HepG2 (cell line): ENCODE measurements around the gene NHLRC3. TPM values are rescaled to one million over a fixed set of nuclear protein-coding genes. Genes with fewer than 3 reads are reported as not detected.

Experiments
- ATAC-seq: fragments of 200-7000 bp; cut with Tn5 transposase; 3 replicates; pipeline ENCODE4 v1.9.1; 2020; ENCODE audit warnings: mild to moderate bottlenecking, moderate library complexity
- BruUV-seq: library from RNA; stranded (reverse); fragments of 400-500 nt; replicated peaks from 2 replicates; lab custom pipeline; 2021; lab: Mats Ljungman, UMichigan
- CTCF ChIA-PET: fragments of 300-600 bp; formaldehyde crosslinking; extraction: SDS; loops from one replicate; lab custom pipeline; 2021; ENCODE audit warnings: low total read pairs, inconsistent platforms, low intra/inter-chr PET ratio; lab: Yijun Ruan, JAX
- POLR2A ChIA-PET: fragments of 350-600 bp; sonication (Branson Sonifier 250); formaldehyde crosslinking; loops from one replicate; lab custom pipeline; 2020; ENCODE audit warnings: antibody characterized with exemption, inconsistent platforms; lab: Yijun Ruan, JAX
- DNase-seq: peaks from one replicate; pipeline ENCODE4 v3.0.0-alpha.2; 2015; ENCODE audit warnings: low spot score
- FAIRE-seq: peaks from 3 replicates; lab custom pipeline; 2011; peaks lifted over from hg19 to GRCh38; lab: Jason Lieb, UNC
- H2AFZ ChIP-seq: one replicate; pipeline ENCODE4 v1.6.1; 2011; ENCODE audit warnings: low read length, inconsistent platforms
- H3K27ac ChIP-seq: fragments of 300-600 bp; 3 replicates; pipeline ENCODE4 v1.8.0; 2011; ENCODE audit warnings: mixed run types, mild to moderate bottlenecking, mixed read lengths, low read length, inconsistent platforms; ENCODE audit not compliant: insufficient read depth; ENCODE audit errors: extremely low read length
- H3K27me3 ChIP-seq, 2 experiments: fragments of 200-600 bp in 1 of 2; 2 replicates in 1 of 2; 3 replicates in 1 of 2; pipeline versions ENCODE4 v1.6.0 to v1.8.0; 2011; ENCODE audit warnings: low read length in 2 of 2, mild to moderate bottlenecking in 2 of 2, moderate library complexity in 2 of 2, inconsistent platforms in 1 of 2; ENCODE audit not compliant: insufficient read depth in 2 of 2, control insufficient read depth in 1 of 2
- H3K36me3 ChIP-seq, 2 experiments: fragments of 200-600 bp in 1 of 2; replicated peaks in 1 of 2; 2 replicates in 1 of 2; 3 replicates in 1 of 2; pipeline versions ENCODE4 v1.5.1 to v1.8.0; 2011; ENCODE audit warnings: low read length in 2 of 2, inconsistent platforms in 1 of 2; ENCODE audit not compliant: insufficient read depth in 2 of 2, control insufficient read depth in 1 of 2
- H3K4me1 ChIP-seq: 2 replicates; pipeline ENCODE4 v1.5.1; 2012; ENCODE audit warnings: low read length, inconsistent platforms; ENCODE audit not compliant: insufficient read depth
- H3K4me2 ChIP-seq: 2 replicates; pipeline ENCODE4 v1.6.0; 2011; ENCODE audit warnings: low read depth, low read length, inconsistent platforms
- H3K4me3 ChIP-seq, 3 experiments: fragments of 200-600 bp in 1 of 3; sonication (generic), shearing (Covaris generic) in 1 of 3; replicated peaks in 1 of 3; 2 replicates each; pipeline ENCODE4 v1.5.1; 2011 to 2016; ENCODE audit warnings: low read length in 3 of 3, inconsistent platforms in 2 of 3, low read depth in 2 of 3, mild to moderate bottlenecking in 2 of 3, control low read depth in 1 of 3, mixed read lengths in 1 of 3; ENCODE audit not compliant: insufficient read depth in 1 of 3
- H3K79me2 ChIP-seq: one replicate; pipeline ENCODE4 v1.6.1; 2011; ENCODE audit warnings: low read length, inconsistent platforms; ENCODE audit not compliant: insufficient read depth
- H3K9ac ChIP-seq: 2 replicates; pipeline ENCODE4 v1.6.0; 2011; ENCODE audit warnings: mild to moderate bottlenecking, low read depth, low read length, inconsistent platforms; ENCODE audit not compliant: insufficient read depth
- H3K9me3 ChIP-seq: 2 replicates; pipeline ENCODE4 v1.5.1; 2012; ENCODE audit warnings: mild to moderate bottlenecking, low read length
- H4K20me1 ChIP-seq: 2 replicates; pipeline ENCODE4 v1.6.0; 2011; ENCODE audit warnings: inconsistent platforms, mild to moderate bottlenecking, low read length, moderate library complexity; ENCODE audit not compliant: insufficient read depth
- ADNP ChIP-seq: sonication (generic); formaldehyde crosslinking; IDR thresholded peaks from 2 replicates; pipeline ENCODE4 v1.4.0; 2020; ENCODE audit warnings: missing genetic modification reagents
- CBFB ChIP-seq: sonication (generic); formaldehyde crosslinking; IDR thresholded peaks from 2 replicates; pipeline ENCODE4 v1.4.0; 2020; ENCODE audit warnings: missing genetic modification reagents
- ERF ChIP-seq: IDR thresholded peaks from 2 replicates; pipeline ENCODE4 v1.6.1; 2018; ENCODE audit warnings: missing biosample characterization, missing genetic modification reagents
- FOSL1 ChIP-seq: sonication (generic); formaldehyde crosslinking; IDR thresholded peaks from 2 replicates; pipeline ENCODE4 v1.9.0; 2021; ENCODE audit warnings: missing genetic modification reagents, borderline replicate concordance
- ISL2 ChIP-seq: sonication (generic); formaldehyde crosslinking; IDR thresholded peaks from 2 replicates; pipeline ENCODE4 v1.5.0; 2020; ENCODE audit warnings: missing genetic modification reagents
- KDM2A ChIP-seq: sonication (generic); formaldehyde crosslinking; IDR thresholded peaks from 2 replicates; pipeline ENCODE4 v1.4.0; 2020; ENCODE audit warnings: low read depth, missing genetic modification reagents, borderline replicate concordance
- POLR2A ChIP-seq, 2 experiments: IDR thresholded peaks; 2 replicates each; pipeline ENCODE4 v1.6.1; 2011; ENCODE audit warnings: low read depth in 2 of 2, low read length in 2 of 2, mild to moderate bottlenecking in 1 of 2, moderate library complexity in 1 of 2; ENCODE audit not compliant: insufficient read depth in 1 of 2
- PPARG ChIP-seq: conservative IDR thresholded peaks from 2 replicates; pipeline ENCODE4 v1.6.1; 2016; ENCODE audit warnings: missing biosample characterization, missing genetic modification reagents
- TOE1 ChIP-seq: sonication (generic); formaldehyde crosslinking; IDR thresholded peaks from 2 replicates; pipeline ENCODE4 v1.4.0; 2020; ENCODE audit warnings: mild to moderate bottlenecking, missing genetic modification reagents
- ZMYM4 ChIP-seq: sonication (generic); formaldehyde crosslinking; IDR thresholded peaks from 2 replicates; pipeline ENCODE4 v1.8.1; 2023; ENCODE audit warnings: mild to moderate bottlenecking, missing genetic modification reagents
- ZNF337 ChIP-seq: sonication (generic); formaldehyde crosslinking; IDR thresholded peaks from 2 replicates; pipeline ENCODE4 v1.5.1; 2020; ENCODE audit warnings: missing genetic modification reagents, low read depth, mild to moderate bottlenecking, borderline replicate concordance
- WGBS: methylation state at CpG from one replicate; pipeline ENCODE4 v1.1.6; 2017; ENCODE audit warnings: low lambda C conversion rate; 5-methylcytosine and 5-hydroxymethylcytosine counted together
- in situ Hi-C: cut with HindIII; loops from 2 replicates; pipeline ENCODE4 v1.10.0; 2017; ENCODE audit warnings: low pct_unique_long_range_greater_than_20kb; ENCODE audit not compliant: extremely low pct_ligation_motif_present
- intact Hi-C: fragments of 100-400 bp; cut with micrococcal nuclease; formaldehyde crosslinking; loops from one replicate; pipeline ENCODE4 v1.10.0; 2022; ENCODE audit not compliant: unreplicated experiment
- polyA plus RNA-seq, 8 experiments: library from polyadenylated mRNA; depleted of rRNA in 3 of 8; stranded (reverse) in 7 of 8; unstranded in 1 of 8; fragments of >200 nt; fragmentation: Illumina TruSeq in 4 of 8; extraction: Trizol in 4 of 8; gene quantifications; 2 replicates each; pipeline versions ENCODE4 v1.2.1 to v1.2.3, GENCODE V29; 2011 to 2016; ENCODE audit warnings: low read depth in 4 of 8, missing spikeins in 1 of 8, mixed read lengths in 1 of 8; ENCODE audit not compliant: insufficient read depth in 1 of 8
- total RNA-seq, 5 experiments: library from RNA; depleted of rRNA; stranded (reverse); fragments of >200 nt; fragmentation: Illumina TruSeq; extraction: Trizol; gene quantifications; 2 replicates each; pipeline ENCODE4 v1.2.3, GENCODE V29; 2016; ENCODE audit warnings: low read depth in 1 of 5
- TF ChIP-seq, protein P1 (sequence below): sonication (generic); formaldehyde crosslinking; IDR thresholded peaks from 2 replicates; pipeline ENCODE4 v1.5.0; 2020; ENCODE audit warnings: mild to moderate bottlenecking, missing genetic modification reagents
- TF ChIP-seq, protein P2 (sequence below): sonication (generic); formaldehyde crosslinking; IDR thresholded peaks from 2 replicates; pipeline ENCODE4 v1.4.0; 2020; ENCODE audit warnings: missing genetic modification reagents, mild to moderate bottlenecking, borderline replicate concordance

Gene NHLRC3
- total and polyA plus RNA-seq, 2 of the 13 experiments (the other 11 are each of a cell fraction or from before 2014, with no cell fraction given), result 19.9 to 29.8 TPM

- Histone ChIP-seq H3K9me3 (no peaks in the 10 kb centered on the region), H3K27ac (no peak overlapping the region), H3K9ac (no peak overlapping the region), H2AFZ (no peak overlapping the region)
- ATAC-seq, result no peak
- POLR2A ChIA-PET, result no interaction called here
- TF ChIP-seq TOE1 (CRISPR knock-in tag), result no peak
- no peak for TF ChIP-seq POLR2A (IDR thresholded peaks at IDR 0.05; ENCODE audit: insufficient read depth in 1 of 2, low read depth in 2 of 2, low read length in 2 of 2)
- TF ChIP-seq, protein P1, sequence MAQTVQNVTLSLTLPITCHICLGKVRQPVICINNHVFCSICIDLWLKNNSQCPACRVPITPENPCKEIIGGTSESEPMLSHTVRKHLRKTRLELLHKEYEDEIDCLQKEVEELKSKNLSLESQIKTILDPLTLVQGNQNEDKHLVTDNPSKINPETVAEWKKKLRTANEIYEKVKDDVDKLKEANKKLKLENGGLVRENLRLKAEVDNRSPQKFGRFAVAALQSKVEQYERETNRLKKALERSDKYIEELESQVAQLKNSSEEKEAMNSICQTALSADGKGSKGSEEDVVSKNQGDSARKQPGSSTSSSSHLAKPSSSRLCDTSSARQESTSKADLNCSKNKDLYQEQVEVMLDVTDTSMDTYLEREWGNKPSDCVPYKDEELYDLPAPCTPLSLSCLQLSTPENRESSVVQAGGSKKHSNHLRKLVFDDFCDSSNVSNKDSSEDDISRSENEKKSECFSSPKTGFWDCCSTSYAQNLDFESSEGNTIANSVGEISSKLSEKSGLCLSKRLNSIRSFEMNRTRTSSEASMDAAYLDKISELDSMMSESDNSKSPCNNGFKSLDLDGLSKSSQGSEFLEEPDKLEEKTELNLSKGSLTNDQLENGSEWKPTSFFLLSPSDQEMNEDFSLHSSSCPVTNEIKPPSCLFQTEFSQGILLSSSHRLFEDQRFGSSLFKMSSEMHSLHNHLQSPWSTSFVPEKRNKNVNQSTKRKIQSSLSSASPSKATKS (CRISPR knock-in tag), result no peak
- TF ChIP-seq, protein P2, sequence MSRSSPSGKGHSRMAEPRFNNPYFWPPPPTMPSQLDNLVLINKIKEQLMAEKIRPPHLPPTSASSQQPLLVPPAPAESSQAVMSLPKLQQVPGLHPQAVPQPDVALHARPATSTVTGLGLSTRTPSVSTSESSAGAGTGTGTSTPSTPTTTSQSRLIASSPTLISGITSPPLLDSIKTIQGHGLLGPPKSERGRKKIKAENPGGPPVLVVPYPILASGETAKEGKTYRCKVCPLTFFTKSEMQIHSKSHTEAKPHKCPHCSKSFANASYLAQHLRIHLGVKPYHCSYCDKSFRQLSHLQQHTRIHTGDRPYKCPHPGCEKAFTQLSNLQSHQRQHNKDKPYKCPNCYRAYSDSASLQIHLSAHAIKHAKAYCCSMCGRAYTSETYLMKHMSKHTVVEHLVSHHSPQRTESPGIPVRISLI (CRISPR knock-in tag), result no peak
- TF ChIP-seq PPARG (CRISPR knock-in tag), result no peak
- TF ChIP-seq CBFB (CRISPR knock-in tag), result no peak
- TF ChIP-seq ISL2, result no peak
- no peak for TF ChIP-seq KDM2A (CRISPR knock-in tag)
- no peak for TF ChIP-seq FOSL1 (CRISPR knock-in tag)
- TF ChIP-seq ZNF337 (CRISPR knock-in tag), result no peak
- no peak for TF ChIP-seq ZMYM4 (CRISPR knock-in tag)
- no peak for TF ChIP-seq ERF
- no peak for TF ChIP-seq ADNP
- TF ChIP-seq, all 625 proteins: peak for 0
- CTCF ChIA-PET, result no interaction called here
- Histone ChIP-seq H3K27me3 (no peaks in the 10 kb centered on the region), H3K79me2 (no peaks in the 10 kb centered on the region), H3K4me3 (no peak overlapping the region), H3K36me3 (no peaks in the 10 kb centered on the region), H4K20me1 (no peaks in the 10 kb centered on the region), H3K4me2 (no peak overlapping the region), H3K4me1 (no peaks in the 10 kb centered on the region)
- WGBS, result 100% methylated on average over 1 of the region's 1 CpG
- no TSS peak for BruUV-seq
- FAIRE-seq (no peak), DNase-seq (no peak)
- in situ Hi-C loops, result loop anchor here (25.0 kb wide), 1 partner anchor 556 kb away; the partner anchor contains the start of gene LHFPL6
- intact Hi-C loops, result no loop called here
Observed at GRCh38 chr13:39056018-39056417, 17.8 kb downstream of the NHLRC3 start.
